Ascending aorta (tissue), 2 donors: ENCODE measurements around the gene PARVB. TPM values are rescaled to one million over a fixed set of nuclear protein-coding genes. Genes with fewer than 3 reads are reported as not detected.
"Not testable (repeated sequence)": the region's sequence is repeated elsewhere in the genome, so short reads cannot be mapped to it uniquely, and the experiment has no call there.

Experiments used
- DNase-seq, 2 donors: peaks; one replicate each; pipeline ENCODE4 v3.0.0-alpha.2; 2019; ENCODE audit warnings: low spot score in 2 of 2
- H3K27ac ChIP-seq, 2 donors: fragments of 200-600 bp; sonication (generic); one replicate each; pipeline ENCODE4 v1.5.1; 2016 to 2017; ENCODE audit warnings: mild to moderate bottlenecking in 1 of 2
- H3K27me3 ChIP-seq: fragments of 200-600 bp; sonication (generic); one replicate; pipeline ENCODE4 v1.5.1; 2017
- H3K36me3 ChIP-seq, 2 donors: fragments of 200-600 bp; sonication (generic); one replicate each; pipeline ENCODE4 v1.5.1; 2016
- H3K4me1 ChIP-seq, 2 donors: fragments of 200-600 bp; sonication (generic); one replicate each; pipeline ENCODE4 v1.5.1; 2016 to 2017; ENCODE audit warnings: mild to moderate bottlenecking in 1 of 2
- H3K4me3 ChIP-seq, 2 donors: fragments of 200-600 bp; sonication (generic); one replicate each; pipeline ENCODE4 v1.5.1; 2016 to 2017; ENCODE audit warnings: mild to moderate bottlenecking in 1 of 2
- H3K9me3 ChIP-seq, 2 donors: fragments of 200-600 bp; sonication (generic); one replicate each; pipeline ENCODE4 v1.5.1; 2016
- intact Hi-C: fragments of 100-400 bp; cut with DNase I; formaldehyde crosslinking; loops from one replicate; pipeline ENCODE4 v1.15.1; 2023
- total RNA-seq: library from RNA; depleted of rRNA; stranded (reverse); fragments of >200 nt; gene quantifications from one replicate; pipeline ENCODE4 v1.1.0, GENCODE V29; 2016
- TF ChIP-seq, protein P1 (sequence below), 3 experiments: fragments of 200-600 bp in 2 of 3; fragments of 450-650 bp in 1 of 3; sonication (generic) in 2 of 3; IDR thresholded peaks; one replicate each; pipeline ENCODE4 v1.5.1; 2016 to 2019; ENCODE audit warnings: antibody characterized with exemption in 3 of 3, mild to moderate bottlenecking in 1 of 3, moderate library complexity in 1 of 3

The PARVB gene
- total RNA-seq, 1 donor from 2014 or later, result 33.8 TPM

DNA sequence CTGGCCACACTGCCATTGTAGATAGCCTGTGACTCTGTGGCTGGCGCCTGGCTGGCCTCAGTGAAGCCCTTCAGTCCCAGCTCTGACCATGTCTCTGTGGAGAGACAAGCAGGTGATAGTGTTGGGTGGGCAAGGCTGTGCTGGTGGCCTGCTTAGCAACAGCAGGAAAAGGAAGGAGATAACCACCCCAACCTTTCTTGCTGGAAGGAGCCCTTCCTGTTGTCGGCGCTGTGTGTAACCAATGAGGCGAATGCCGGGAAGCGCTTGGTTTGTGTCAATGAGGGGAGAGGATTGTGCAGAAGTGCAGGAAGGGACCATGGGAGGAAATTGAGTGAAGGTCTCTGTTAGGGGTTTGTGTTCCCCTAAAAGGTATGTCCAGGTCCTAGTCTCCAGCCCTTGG, 27.3 kb downstream of the PARVB start:
- no peak for DNase-seq
- no peaks in the 10 kb centered on the region for H3K27me3 ChIP-seq
- no peak overlapping the region for H3K27ac ChIP-seq
- no peaks in the 10 kb centered on the region for H3K9me3 ChIP-seq
- no peak overlapping the region for H3K4me3 ChIP-seq
- TF ChIP-seq, protein P1, sequence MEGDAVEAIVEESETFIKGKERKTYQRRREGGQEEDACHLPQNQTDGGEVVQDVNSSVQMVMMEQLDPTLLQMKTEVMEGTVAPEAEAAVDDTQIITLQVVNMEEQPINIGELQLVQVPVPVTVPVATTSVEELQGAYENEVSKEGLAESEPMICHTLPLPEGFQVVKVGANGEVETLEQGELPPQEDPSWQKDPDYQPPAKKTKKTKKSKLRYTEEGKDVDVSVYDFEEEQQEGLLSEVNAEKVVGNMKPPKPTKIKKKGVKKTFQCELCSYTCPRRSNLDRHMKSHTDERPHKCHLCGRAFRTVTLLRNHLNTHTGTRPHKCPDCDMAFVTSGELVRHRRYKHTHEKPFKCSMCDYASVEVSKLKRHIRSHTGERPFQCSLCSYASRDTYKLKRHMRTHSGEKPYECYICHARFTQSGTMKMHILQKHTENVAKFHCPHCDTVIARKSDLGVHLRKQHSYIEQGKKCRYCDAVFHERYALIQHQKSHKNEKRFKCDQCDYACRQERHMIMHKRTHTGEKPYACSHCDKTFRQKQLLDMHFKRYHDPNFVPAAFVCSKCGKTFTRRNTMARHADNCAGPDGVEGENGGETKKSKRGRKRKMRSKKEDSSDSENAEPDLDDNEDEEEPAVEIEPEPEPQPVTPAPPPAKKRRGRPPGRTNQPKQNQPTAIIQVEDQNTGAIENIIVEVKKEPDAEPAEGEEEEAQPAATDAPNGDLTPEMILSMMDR (IDR thresholded peaks at IDR 0.05), result no peak
- intact Hi-C loops, result no loop called here
- no peaks in the 10 kb centered on the region for H3K4me1 ChIP-seq
- no peaks in the 10 kb centered on the region for H3K36me3 ChIP-seq

DNA sequence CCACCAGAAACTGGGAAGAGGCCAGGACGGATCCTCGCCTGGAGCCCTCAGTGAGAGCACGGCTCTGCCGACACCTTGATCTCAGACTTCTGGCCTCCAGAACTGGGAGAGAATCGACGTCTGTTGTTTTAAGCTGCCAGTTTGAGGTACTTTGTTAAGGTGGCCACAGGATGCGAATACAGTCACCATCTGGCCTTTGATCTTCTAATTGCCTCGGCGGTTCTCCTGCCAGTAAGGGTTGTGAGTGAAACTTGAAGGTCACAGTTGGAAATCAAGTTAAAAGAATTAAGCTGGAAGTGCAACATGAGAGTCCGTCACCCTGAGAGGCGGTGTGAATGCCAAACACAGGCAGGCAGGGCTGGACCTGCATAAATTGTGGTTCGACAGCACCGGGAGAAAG, 27.9 kb downstream of the PARVB start:
- Histone ChIP-seq H3K27ac (no peak overlapping the region), H3K36me3 (no peaks in the 10 kb centered on the region), H3K4me3 (no peak overlapping the region), H3K4me1 (no peaks in the 10 kb centered on the region), H3K27me3 (no peaks in the 10 kb centered on the region), H3K9me3 (no peaks in the 10 kb centered on the region)
- TF ChIP-seq, protein P1 (IDR thresholded peaks at IDR 0.05), result no peak
- intact Hi-C loops, result no loop called here
- DNase-seq, result no peak

GRCh38 chr22:44055805-44056204, 31.7 kb downstream of the PARVB start:
- no peak overlapping the region for H3K4me3 ChIP-seq
- no peaks in the 10 kb centered on the region for H3K9me3 ChIP-seq
- no peak overlapping the region for H3K27ac ChIP-seq
- H3K27me3 ChIP-seq, result no peaks in the 10 kb centered on the region
- DNase-seq, result no peak
- TF ChIP-seq, protein P1 (IDR thresholded peaks at IDR 0.05), result no peak
- no peaks in the 10 kb centered on the region for H3K36me3 ChIP-seq
- H3K4me1 ChIP-seq, result no peaks in the 10 kb centered on the region
- intact Hi-C loops, result no loop called here

- not testable (repeated sequence) for H3K4me3 ChIP-seq, H3K27ac ChIP-seq
These were observed 32.5 kb downstream of the PARVB start for GRCh38 chr22:44056649-44057048.

DNA sequence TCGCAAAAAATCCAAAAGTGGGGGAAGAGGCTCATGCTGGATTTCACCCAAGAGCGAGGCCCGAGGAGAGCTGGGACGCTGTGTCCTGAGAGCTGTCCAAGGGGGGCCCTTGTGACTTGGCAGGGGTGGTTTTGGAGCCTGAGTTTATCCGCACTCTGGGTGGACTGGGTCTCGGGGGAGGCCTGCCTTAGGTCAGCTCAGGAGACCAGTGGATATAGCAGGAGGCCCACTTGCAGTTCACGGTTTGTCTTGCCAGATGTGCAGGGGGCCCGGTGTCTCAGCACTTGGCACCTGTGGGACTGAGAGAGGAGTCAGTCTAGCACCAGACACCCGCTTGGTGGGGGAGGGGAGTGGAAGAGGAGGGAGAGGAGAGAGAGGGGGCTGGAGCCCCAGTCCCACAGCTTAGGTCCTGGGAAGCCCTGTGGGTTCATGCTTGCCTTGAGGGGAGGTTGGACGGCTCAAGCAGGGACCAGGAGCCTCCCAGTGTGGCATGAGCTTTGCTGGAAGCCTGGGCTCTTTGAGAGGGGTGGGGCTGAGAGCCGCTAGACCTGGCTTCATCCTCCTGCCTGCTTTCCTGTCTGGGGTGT, 33.4 kb downstream of the PARVB start:
- no peaks in the 10 kb centered on the region for H3K36me3 ChIP-seq
- no peaks in the 10 kb centered on the region for H3K9me3 ChIP-seq
- H3K27ac ChIP-seq, result no peak overlapping the region
- H3K27me3 ChIP-seq, result no peaks in the 10 kb centered on the region
- H3K4me1 ChIP-seq, result no peaks in the 10 kb centered on the region
- H3K4me3 ChIP-seq, result no peak overlapping the region
- TF ChIP-seq, protein P1 (IDR thresholded peaks at IDR 0.05), result no peak
- DNase-seq, result no peak
- intact Hi-C loops, result no loop called here

More at GRCh38 chr22:44056649-44057048, 32.5 kb downstream of the PARVB start:
- H3K4me1 ChIP-seq, intact Hi-C loops, DNase-seq, H3K27me3 ChIP-seq, H3K36me3 ChIP-seq, H3K9me3 ChIP-seq: not testable (repeated sequence)

- Histone ChIP-seq H3K4me1 (no peaks in the 10 kb centered on the region), H3K27ac (no peak overlapping the region), H3K9me3 (no peaks in the 10 kb centered on the region), H3K27me3 (no peaks in the 10 kb centered on the region), H3K36me3 (no peaks in the 10 kb centered on the region), H3K4me3 (no peak overlapping the region)
- TF ChIP-seq, protein P1 (IDR thresholded peaks at IDR 0.05), result no peak
- intact Hi-C loops, result no loop called here
- DNase-seq, result no peak
These were observed 39.6 kb downstream of the PARVB start for GRCh38 chr22:44063462-44064371.
